Upper lobe of right lung (tissue), 1 donor: ENCODE results near the gene HID1. TPM values are rescaled to one million over a fixed set of nuclear protein-coding genes. Genes with fewer than 3 reads are reported as not detected.
"Not testable (repeated sequence)": the region's sequence is repeated elsewhere in the genome, so short reads cannot be mapped to it uniquely, and the experiment has no call there.

ENCODE experiments used
- ATAC-seq: fragments of 200-7000 bp; cut with Tn5 transposase; one replicate; pipeline ENCODE4 v1.9.1; 2020; ENCODE audit warnings: mild to moderate bottlenecking, moderate library complexity
- DNase-seq: peaks from one replicate; pipeline ENCODE4 v3.0.0-alpha.2; 2020
- H3K27ac ChIP-seq: fragments of 200-600 bp; one replicate; pipeline ENCODE4 v1.8.0; 2022
- H3K27me3 ChIP-seq: fragments of 200-600 bp; one replicate; pipeline ENCODE4 v1.8.0; 2022; ENCODE audit warnings: mild to moderate bottlenecking
- H3K36me3 ChIP-seq: fragments of 200-600 bp; one replicate; pipeline ENCODE4 v1.8.0; 2022
- H3K4me1 ChIP-seq: fragments of 200-600 bp; one replicate; pipeline ENCODE4 v1.8.0; 2022
- H3K4me3 ChIP-seq: fragments of 200-600 bp; one replicate; pipeline ENCODE4 v1.8.0; 2022; ENCODE audit warnings: mild to moderate bottlenecking
- H3K9me3 ChIP-seq: fragments of 200-600 bp; one replicate; pipeline ENCODE4 v1.8.0; 2022
- intact Hi-C: fragments of 100-400 bp; cut with DNase I; formaldehyde crosslinking; loops from one replicate; pipeline ENCODE4 v1.11.0; 2022
- total RNA-seq: library from RNA; stranded (reverse); fragmentation: NEBNext Ultra II Directional; extraction: Animal tissue kit (Norgen Biotek cat#: 25700); gene quantifications from one replicate; pipeline ENCODE4 v1.2.1, GENCODE V29; 2021
- TF ChIP-seq, protein P1 (sequence below): fragments of 200-600 bp; IDR thresholded peaks from one replicate; pipeline ENCODE4 v1.8.0; 2022; ENCODE audit warnings: antibody characterized with exemption
- donor health status: DM: no; HTN: yes; CAD: no; lungs with severe emphysema.

The HID1 gene
- total RNA-seq, 1 donor from 2014 or later: 33.5 TPM

GRCh38 chr17:74987418-74987908 lies 14.9 kb upstream of the HID1 start, which contains the start of gene CDR2L:
CDR2L (plus strand) TSS chr17:74987632; CDS start chr17:74988044, 412 bp downstream.
- Histone ChIP-seq H3K9me3 (no peaks in the 10 kb centered on the region), H3K4me3 (peak within 1 kb of the TSS; percentile 57), H3K27me3 (no peaks in the 10 kb centered on the region), H3K27ac (peak within 1 kb of the TSS; percentile 89), H3K4me1 (peaks cover 19% of the 10 kb centered on the region), H3K36me3 (no peaks in the 10 kb centered on the region)
- peak; percentile 94 for ATAC-seq
- DNase-seq: peak; percentile 98
- intact Hi-C loops: no loop called here
- TF ChIP-seq, protein P1, sequence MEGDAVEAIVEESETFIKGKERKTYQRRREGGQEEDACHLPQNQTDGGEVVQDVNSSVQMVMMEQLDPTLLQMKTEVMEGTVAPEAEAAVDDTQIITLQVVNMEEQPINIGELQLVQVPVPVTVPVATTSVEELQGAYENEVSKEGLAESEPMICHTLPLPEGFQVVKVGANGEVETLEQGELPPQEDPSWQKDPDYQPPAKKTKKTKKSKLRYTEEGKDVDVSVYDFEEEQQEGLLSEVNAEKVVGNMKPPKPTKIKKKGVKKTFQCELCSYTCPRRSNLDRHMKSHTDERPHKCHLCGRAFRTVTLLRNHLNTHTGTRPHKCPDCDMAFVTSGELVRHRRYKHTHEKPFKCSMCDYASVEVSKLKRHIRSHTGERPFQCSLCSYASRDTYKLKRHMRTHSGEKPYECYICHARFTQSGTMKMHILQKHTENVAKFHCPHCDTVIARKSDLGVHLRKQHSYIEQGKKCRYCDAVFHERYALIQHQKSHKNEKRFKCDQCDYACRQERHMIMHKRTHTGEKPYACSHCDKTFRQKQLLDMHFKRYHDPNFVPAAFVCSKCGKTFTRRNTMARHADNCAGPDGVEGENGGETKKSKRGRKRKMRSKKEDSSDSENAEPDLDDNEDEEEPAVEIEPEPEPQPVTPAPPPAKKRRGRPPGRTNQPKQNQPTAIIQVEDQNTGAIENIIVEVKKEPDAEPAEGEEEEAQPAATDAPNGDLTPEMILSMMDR: no peak

GRCh38 chr17:74986206-74986576 lies 13.6 kb upstream of the HID1 start:
- H3K27ac ChIP-seq: no peak overlapping the region
- no peak overlapping the region for H3K4me3 ChIP-seq
- peaks cover 25% of the 10 kb centered on the region for H3K4me1 ChIP-seq
- H3K9me3 ChIP-seq: no peaks in the 10 kb centered on the region
- TF ChIP-seq, protein P1: no peak
- DNase-seq (no peak), ATAC-seq (no peak)
- H3K36me3 ChIP-seq: no peaks in the 10 kb centered on the region
- no peaks in the 10 kb centered on the region for H3K27me3 ChIP-seq
- intact Hi-C loops: no loop called here

- Histone ChIP-seq H3K4me1 (peaks cover 21% of the 10 kb centered on the region), H3K4me3 (peak overlapping the region; percentile 57), H3K27ac (peak overlapping the region; percentile 81)
- DNase-seq, H3K36me3 ChIP-seq, intact Hi-C loops, ATAC-seq, H3K27me3 ChIP-seq, H3K9me3 ChIP-seq: not testable (repeated sequence)
These were observed 10.2 kb upstream of the HID1 start for GRCh38 chr17:74982663-74983313.

- no peaks in the 10 kb centered on the region for H3K36me3 ChIP-seq
- peaks cover 20% of the 10 kb centered on the region for H3K4me1 ChIP-seq
- TF ChIP-seq, protein P1: peak; percentile 7
- intact Hi-C loops: no loop called here
- DNase-seq (peak; percentile 90), ATAC-seq (peak; percentile 96)
- H3K4me3 ChIP-seq: peak overlapping the region; percentile 57
- no peaks in the 10 kb centered on the region for H3K9me3 ChIP-seq
- no peaks in the 10 kb centered on the region for H3K27me3 ChIP-seq
- peak overlapping the region; percentile 81 for H3K27ac ChIP-seq
These were observed 9.6 kb upstream of the HID1 start for GRCh38 chr17:74981979-74982662.

GRCh38 chr17:74981318-74981978 lies 8.9 kb upstream of the HID1 start:
- intact Hi-C loops: no loop called here
- peak overlapping the region; percentile 81 for H3K27ac ChIP-seq
- TF ChIP-seq, protein P1: no peak
- DNase-seq (no peak), ATAC-seq (no peak)
- H3K4me1 ChIP-seq: peaks cover 15% of the 10 kb centered on the region
- no peaks in the 10 kb centered on the region for H3K9me3 ChIP-seq
- H3K4me3 ChIP-seq: peak overlapping the region; percentile 57
- no peaks in the 10 kb centered on the region for H3K27me3 ChIP-seq
- no peaks in the 10 kb centered on the region for H3K36me3 ChIP-seq
